Chondrocyte (in vitro differentiated cells): ENCODE data around the gene GMCL2. TPM values are rescaled to one million over a fixed set of nuclear protein-coding genes. Genes with fewer than 3 reads are reported as not detected.

Source experiments
- DNase-seq: peaks from one replicate; pipeline ENCODE4 v3.0.0; 2021; ENCODE audit warnings: mixed read lengths, low spot score
- H3K27ac Mint-ChIP-seq: one replicate; pipeline ENCODE4 v1.8.0; 2021; ENCODE audit warnings: mild to moderate bottlenecking, moderate library complexity, mixed read lengths; ENCODE audit not compliant: unreplicated experiment
- H3K27me3 Mint-ChIP-seq: 2 replicates; pipeline ENCODE4 v1.8.0; 2021; ENCODE audit warnings: low read depth, mixed read lengths
- H3K36me3 Mint-ChIP-seq: 2 replicates; pipeline ENCODE4 v1.8.0; 2021; ENCODE audit warnings: low read depth, mixed read lengths
- H3K4me1 Mint-ChIP-seq: 2 replicates; pipeline ENCODE4 v1.8.0; 2021; ENCODE audit warnings: low read depth, mild to moderate bottlenecking, mixed read lengths
- H3K4me3 Mint-ChIP-seq: one replicate; pipeline ENCODE4 v1.8.0; 2021; ENCODE audit warnings: mild to moderate bottlenecking, moderate library complexity, mixed read lengths; ENCODE audit not compliant: unreplicated experiment
- H3K9me3 Mint-ChIP-seq: 2 replicates; pipeline ENCODE4 v1.8.0; 2021; ENCODE audit warnings: low read depth, mixed read lengths
- total RNA-seq: library from RNA; stranded (reverse); gene quantifications from 3 replicates; pipeline ENCODE4 v1.2.1, GENCODE V29; 2021
- TF ChIP-seq, protein P1 (sequence below): fragments of 200-600 bp; sonication (generic); IDR thresholded peaks from 2 replicates; pipeline ENCODE4 v1.5.0; 2021; ENCODE audit warnings: antibody characterized with exemption, mild to moderate bottlenecking, moderate library complexity

GMCL2 gene
- total RNA-seq, 1 donor from 2014 or later: not detected

DNA sequence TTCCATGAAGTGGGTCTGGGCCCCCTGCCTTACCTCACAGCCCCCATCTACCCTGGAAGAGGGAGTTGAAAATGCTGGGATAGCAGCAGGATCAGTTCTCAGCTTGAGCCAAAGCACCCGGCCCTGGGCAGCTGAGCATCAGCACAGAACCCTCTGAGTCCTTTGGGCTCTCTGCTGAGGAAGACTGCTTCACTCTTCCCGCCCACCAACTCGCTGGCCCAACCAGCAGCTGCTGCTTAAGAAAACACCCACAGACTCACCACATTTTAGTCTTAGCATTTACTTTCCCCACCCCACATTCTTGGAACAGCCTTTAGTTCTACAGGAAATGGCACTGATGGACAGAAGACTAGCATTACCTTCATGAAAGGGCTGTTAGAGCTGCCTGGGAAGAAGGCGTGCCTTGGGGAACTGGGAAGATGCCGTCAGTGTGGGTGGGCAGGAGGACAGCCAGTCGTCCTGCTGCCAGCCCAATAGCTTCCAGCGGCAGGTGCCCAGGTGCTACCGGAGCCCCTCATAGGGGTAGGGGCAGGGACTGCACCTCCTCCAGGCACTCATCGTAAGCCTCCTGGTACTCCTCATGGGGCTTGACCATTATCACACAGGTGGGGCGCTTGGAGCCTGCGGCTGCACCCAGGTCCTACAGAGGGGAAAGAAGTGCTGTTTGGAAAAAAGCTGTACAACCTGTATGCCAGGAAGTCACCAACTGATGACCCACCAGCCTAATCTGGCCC, 37.8 kb downstream of the GMCL2 start:
- Mint-ChIP-seq H3K4me3 (no peak overlapping the region), H3K27ac (no peak overlapping the region), H3K4me1 (peaks cover 23% of the 10 kb centered on the region), H3K27me3 (no peaks in the 10 kb centered on the region), H3K36me3 (peaks cover 20% of the 10 kb centered on the region), H3K9me3 (no peaks in the 10 kb centered on the region)
- TF ChIP-seq, protein P1, sequence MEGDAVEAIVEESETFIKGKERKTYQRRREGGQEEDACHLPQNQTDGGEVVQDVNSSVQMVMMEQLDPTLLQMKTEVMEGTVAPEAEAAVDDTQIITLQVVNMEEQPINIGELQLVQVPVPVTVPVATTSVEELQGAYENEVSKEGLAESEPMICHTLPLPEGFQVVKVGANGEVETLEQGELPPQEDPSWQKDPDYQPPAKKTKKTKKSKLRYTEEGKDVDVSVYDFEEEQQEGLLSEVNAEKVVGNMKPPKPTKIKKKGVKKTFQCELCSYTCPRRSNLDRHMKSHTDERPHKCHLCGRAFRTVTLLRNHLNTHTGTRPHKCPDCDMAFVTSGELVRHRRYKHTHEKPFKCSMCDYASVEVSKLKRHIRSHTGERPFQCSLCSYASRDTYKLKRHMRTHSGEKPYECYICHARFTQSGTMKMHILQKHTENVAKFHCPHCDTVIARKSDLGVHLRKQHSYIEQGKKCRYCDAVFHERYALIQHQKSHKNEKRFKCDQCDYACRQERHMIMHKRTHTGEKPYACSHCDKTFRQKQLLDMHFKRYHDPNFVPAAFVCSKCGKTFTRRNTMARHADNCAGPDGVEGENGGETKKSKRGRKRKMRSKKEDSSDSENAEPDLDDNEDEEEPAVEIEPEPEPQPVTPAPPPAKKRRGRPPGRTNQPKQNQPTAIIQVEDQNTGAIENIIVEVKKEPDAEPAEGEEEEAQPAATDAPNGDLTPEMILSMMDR: no peak
- DNase-seq: no peak

DNA sequence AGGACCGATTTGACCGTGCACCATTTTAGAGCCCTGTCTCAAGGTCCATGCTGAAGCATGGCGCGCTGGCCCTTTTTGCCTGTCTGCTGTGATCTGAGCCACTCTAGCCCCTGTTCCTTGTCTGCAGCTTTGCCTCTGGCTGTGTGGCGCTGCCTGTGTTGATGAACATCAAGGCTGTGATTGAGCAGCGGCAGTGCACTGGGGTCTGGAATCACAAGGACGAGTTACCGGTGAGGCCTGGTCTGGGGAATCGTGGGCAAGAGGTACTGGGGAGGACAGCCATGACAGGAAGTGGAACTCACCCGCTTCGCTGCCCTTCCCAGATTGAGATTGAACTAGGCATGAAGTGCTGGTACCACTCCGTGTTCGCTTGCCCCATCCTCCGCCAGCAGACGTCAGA, 39.8 kb downstream of the GMCL2 start:
- Mint-ChIP-seq H3K4me1 (peaks cover 10% of the 10 kb centered on the region), H3K4me3 (no peak overlapping the region), H3K27me3 (no peaks in the 10 kb centered on the region), H3K36me3 (peaks cover 26% of the 10 kb centered on the region), H3K27ac (peak overlapping the region; percentile 19), H3K9me3 (no peaks in the 10 kb centered on the region)
- no peak for DNase-seq
- TF ChIP-seq, protein P1: no peak

DNA sequence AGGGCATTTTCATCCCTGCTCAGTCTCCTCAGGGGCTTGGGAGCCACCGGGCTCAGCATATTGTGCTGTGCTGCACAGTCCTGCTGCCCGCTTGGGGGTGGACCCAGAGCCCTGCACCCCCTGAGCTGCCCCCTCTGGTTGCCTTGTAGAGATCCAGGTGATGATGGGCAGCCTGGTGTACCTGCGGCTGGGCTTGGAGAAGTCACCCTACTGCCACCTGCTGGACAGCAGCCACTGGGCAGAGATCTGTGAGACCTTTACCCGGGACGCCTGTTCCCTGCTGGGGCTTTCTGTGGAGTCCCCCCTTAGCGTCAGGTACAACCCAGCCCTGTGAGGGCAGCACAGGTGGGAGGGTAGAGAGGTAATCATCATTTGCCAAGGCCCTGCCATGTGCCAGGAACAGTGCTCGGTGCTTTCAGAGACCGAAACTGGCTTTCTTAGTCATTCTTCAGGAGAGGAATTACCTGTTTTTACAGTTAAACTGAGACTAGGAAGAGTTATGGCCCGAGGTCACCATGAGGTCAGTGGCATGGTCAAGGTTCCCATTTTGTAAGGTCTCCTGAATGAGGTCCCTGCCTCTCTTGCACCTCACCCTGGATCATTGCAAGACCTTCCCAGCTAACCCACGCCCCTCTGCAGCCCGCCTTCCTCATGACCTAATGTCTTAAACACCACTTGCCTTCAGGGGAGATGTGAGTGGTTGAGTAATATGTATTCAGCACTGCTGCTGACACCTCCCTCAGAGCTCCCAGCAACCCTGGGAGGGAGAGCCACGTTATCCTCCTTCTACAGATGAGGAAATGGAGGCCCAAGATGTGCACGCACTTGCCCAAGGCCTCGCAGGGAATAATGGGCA, 41.0 kb downstream of the GMCL2 start:
- no peak overlapping the region for H3K4me3 Mint-ChIP-seq
- H3K36me3 Mint-ChIP-seq: peaks cover 26% of the 10 kb centered on the region
- no peaks in the 10 kb centered on the region for H3K27me3 Mint-ChIP-seq
- H3K27ac Mint-ChIP-seq: peak overlapping the region; percentile 8
- H3K9me3 Mint-ChIP-seq: no peaks in the 10 kb centered on the region
- no peak for DNase-seq
- TF ChIP-seq, protein P1: peak; percentile 85
- no peaks in the 10 kb centered on the region for H3K4me1 Mint-ChIP-seq

DNA sequence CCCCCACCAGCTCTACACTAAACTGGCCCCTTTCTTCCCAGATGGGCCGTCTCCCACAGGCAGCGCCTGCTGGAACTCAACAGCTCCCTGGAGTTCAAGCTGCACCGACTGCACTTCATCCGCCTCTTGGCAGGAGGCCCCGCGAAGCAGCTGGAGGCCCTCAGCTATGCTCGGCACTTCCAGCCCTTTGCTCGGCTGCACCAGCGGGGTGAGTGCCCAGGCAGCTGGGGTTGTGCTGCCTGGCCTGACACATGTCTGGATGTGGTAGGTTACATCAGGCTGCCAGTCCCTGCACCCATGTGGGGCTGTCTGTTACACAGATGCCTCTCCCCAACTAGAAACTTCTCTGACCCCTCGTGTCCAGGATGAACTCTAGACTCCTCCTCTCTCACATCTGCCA, 43.3 kb downstream of the GMCL2 start:
- no peaks in the 10 kb centered on the region for H3K27me3 Mint-ChIP-seq
- H3K36me3 Mint-ChIP-seq: peaks cover 29% of the 10 kb centered on the region
- H3K27ac Mint-ChIP-seq: no peak overlapping the region
- no peaks in the 10 kb centered on the region for H3K4me1 Mint-ChIP-seq
- no peaks in the 10 kb centered on the region for H3K9me3 Mint-ChIP-seq
- no peak for DNase-seq
- H3K4me3 Mint-ChIP-seq: no peak overlapping the region
- TF ChIP-seq, protein P1: no peak

DNA sequence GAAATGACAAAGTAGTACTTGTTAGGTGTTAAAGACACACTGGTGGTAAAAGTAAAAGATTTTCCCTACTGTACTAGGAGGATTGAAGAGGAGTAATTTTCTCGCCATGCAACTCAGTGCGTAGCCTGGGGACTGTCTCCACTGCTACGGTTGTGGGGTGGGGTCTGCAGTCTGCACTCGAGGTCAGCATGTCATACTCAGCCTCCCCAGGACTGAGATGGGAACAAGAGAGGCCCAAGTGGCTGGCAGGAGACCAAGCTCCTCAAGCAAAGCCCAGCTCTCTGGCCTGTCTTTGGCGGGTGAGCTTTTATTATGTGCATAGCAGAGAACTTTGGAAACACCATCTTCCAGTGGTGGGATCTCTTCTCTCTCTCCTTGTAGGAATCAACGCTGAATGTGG, 43.9 kb downstream of the GMCL2 start:
- Mint-ChIP-seq H3K27ac (no peak overlapping the region), H3K4me1 (no peaks in the 10 kb centered on the region), H3K36me3 (peaks cover 26% of the 10 kb centered on the region), H3K4me3 (no peak overlapping the region), H3K9me3 (no peaks in the 10 kb centered on the region), H3K27me3 (no peaks in the 10 kb centered on the region)
- DNase-seq: no peak
- TF ChIP-seq, protein P1: no peak
